ENCODE results near the gene SAMD4B.

Gene SAMD4B

GRCh38 chr19:39427707-39428106, 85.5 kb downstream of the SAMD4B start:
- DNase-seq, result no peak

DNA sequence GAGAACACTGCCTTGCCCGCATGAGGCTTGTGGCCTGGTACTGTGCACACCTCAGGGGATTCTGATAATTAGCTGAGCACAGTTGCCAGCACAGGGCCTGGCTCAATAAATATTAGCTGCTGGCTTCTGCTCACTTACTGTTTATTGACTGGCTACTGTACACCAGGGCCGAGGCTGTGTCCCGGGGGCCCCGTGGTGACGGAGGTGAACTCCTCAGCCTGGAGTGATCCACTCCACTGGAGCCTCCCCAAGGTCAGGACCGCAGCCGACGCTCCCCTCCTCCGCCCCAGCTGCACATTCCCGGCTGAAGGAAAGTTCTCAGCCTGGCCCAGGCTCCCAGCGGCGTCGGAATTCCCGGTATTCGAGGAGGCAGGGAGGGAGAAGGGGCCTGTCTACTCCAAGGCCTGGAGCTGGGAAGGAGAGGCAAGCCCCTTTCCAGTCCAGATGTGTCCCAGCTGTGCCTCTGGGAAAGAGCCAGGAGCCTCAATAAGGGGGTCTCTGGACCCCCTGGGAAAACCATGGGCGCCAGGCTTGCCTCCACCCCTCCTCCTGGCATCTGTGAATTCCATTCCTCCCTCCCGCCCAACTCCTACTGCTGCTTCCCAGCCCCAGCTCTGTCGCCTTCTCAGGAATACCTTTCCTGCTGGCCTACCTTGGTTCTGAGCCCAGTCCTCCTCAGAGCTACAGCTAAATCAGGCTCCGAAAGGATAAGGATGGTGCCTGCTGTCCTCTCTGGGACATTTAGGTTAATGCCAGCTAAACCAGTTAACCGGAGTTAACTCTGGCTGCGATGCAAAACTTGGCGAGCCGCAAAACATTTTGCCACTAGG, 86.3 kb downstream of the SAMD4B start:
- DNase-seq, result no peak

- DNase-seq, result no peak
Observed at GRCh38 chr19:39430675-39431593, 88.7 kb downstream of the SAMD4B start.

- DNase-seq, result no peak
Observed at GRCh38 chr19:39432677-39433025, 90.4 kb downstream of the SAMD4B start.

DNA sequence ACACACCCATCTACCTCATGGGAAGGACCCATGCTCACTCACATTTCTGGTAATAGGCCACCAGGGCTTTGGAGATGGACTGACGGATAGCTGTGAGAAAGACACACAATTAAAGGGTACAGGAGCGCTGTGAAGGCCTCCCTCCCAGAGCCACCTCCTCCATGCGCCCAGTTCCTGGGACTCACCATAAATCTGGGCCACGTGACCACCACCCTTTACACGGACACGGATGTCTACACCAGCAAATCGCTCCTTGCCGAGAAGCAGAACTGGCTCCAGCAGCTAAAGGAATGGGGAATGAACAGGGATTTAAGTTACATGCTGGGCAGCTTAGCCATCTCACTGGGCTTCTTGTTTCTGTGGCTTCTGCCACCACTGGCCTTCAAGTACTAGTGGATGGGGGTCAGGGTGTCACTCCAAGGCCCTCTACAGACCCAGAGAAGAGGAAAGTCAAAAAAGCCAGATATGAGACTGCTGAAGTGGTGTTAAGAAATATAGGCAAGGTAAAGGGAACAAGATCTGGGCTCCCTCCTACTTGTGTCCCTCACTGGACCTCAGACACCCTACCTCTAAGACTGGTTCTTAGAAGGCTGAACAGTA, 91.4 kb downstream of the SAMD4B start:
- DNase-seq, result no peak

DNA sequence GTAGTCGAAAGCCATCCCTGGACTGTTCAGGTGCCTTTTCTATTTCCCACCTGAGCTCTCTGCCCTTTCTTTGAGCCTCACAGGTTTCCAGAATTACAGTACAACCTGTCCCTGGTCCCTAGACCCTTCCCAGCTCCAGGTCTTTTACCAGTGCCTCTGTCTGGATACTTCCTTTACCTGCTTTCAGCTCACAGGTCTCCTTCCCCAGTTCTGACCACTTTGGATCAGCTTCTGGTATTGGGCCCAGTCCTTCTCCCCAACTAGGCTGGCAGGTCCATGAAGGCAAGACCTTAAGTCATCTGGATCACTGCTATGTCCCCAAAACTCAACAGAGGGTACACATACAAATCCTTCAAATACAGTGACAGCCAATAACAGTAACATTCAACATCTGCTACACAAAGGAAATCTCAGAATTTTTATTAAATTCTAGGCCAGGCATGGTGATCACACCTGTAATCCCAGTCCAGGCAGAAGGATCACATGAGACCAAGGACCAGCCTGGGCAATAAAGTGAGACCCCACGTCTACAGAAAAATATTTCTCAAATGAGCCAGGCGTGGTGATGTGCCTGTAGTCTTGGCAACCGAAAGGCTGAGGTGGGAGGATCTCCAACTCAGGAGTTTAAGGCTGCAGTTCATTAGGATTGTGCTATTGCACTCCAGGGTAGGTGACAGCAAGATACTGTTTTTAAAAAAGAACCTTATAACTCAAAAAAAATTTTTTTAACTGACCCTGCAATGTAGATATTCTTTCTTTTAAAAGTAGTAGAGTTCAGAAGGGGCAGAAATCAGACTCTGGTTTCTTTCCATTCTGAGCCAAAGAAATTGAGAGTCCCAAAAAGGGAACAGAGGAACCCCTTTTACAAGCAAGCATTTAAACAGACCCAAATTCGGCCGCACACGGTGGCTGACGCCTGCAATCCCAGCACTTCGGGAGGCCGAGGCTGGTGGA, 92.2 kb downstream of the SAMD4B start:
- no peak for DNase-seq

Measured in activated naive CD4-positive, alpha-beta T cell (primary cell).